Neuron (in vitro differentiated cells): Measurements from ENCODE around the gene SLN.

Experiments used
- H2AFZ ChIP-seq: one replicate; pipeline ENCODE4 v1.6.1; 2013; ENCODE audit warnings: low read depth, mild to moderate bottlenecking, inconsistent platforms, low read length, moderate library complexity
- H3K27me3 ChIP-seq: one replicate; pipeline ENCODE4 v1.6.1; 2013; ENCODE audit warnings: low read length; ENCODE audit not compliant: insufficient read depth
- H3K36me3 ChIP-seq: one replicate; pipeline ENCODE4 v1.6.1; 2013; ENCODE audit warnings: low read length; ENCODE audit not compliant: insufficient read depth
- H3K4me1 ChIP-seq: one replicate; pipeline ENCODE4 v1.6.1; 2013; ENCODE audit warnings: low read length; ENCODE audit not compliant: insufficient read depth
- H3K4me3 ChIP-seq: 2 replicates; pipeline ENCODE4 v1.5.1; 2013; ENCODE audit warnings: mild to moderate bottlenecking, low read length, moderate library complexity
- H3K9me3 ChIP-seq: one replicate; pipeline ENCODE4 v1.6.1; 2013; ENCODE audit warnings: low read length

The SLN gene

GRCh38 chr11:107740271-107740670 lies 28.4 kb upstream of the SLN start:
- Histone ChIP-seq H2AFZ (no peak overlapping the region), H3K36me3 (no peaks in the 10 kb centered on the region), H3K27me3 (no peaks in the 10 kb centered on the region), H3K4me1 (peaks cover 5% of the 10 kb centered on the region), H3K4me3 (no peak overlapping the region), H3K9me3 (peaks cover 2% of the 10 kb centered on the region)

- H3K36me3 ChIP-seq: no peaks in the 10 kb centered on the region
- H3K4me3 ChIP-seq: no peak overlapping the region
- peaks cover 2% of the 10 kb centered on the region for H3K9me3 ChIP-seq
- no peaks in the 10 kb centered on the region for H3K4me1 ChIP-seq
- peaks cover 3% of the 10 kb centered on the region for H3K27me3 ChIP-seq
- no peak overlapping the region for H2AFZ ChIP-seq
These were observed 24.7 kb upstream of the SLN start for GRCh38 chr11:107736546-107736945.

- Histone ChIP-seq H3K9me3 (no peaks in the 10 kb centered on the region), H3K27me3 (peaks cover 3% of the 10 kb centered on the region), H3K4me1 (no peaks in the 10 kb centered on the region), H2AFZ (no peak overlapping the region), H3K36me3 (no peaks in the 10 kb centered on the region), H3K4me3 (no peak overlapping the region)
These were observed 21.7 kb upstream of the SLN start for GRCh38 chr11:107733518-107733917.

GRCh38 chr11:107732689-107733051 lies 20.8 kb upstream of the SLN start:
- Histone ChIP-seq H3K9me3 (no peaks in the 10 kb centered on the region), H3K4me3 (no peak overlapping the region), H3K36me3 (no peaks in the 10 kb centered on the region), H2AFZ (no peak overlapping the region), H3K4me1 (no peaks in the 10 kb centered on the region), H3K27me3 (peaks cover 3% of the 10 kb centered on the region)

GRCh38 chr11:107731941-107732688 lies 20.3 kb upstream of the SLN start:
- no peak overlapping the region for H2AFZ ChIP-seq

GRCh38 chr11:107722662-107723061 lies 10.8 kb upstream of the SLN start:
- H3K4me1 ChIP-seq: peaks cover 16% of the 10 kb centered on the region

More at GRCh38 chr11:107731941-107732688, 20.3 kb upstream of the SLN start:
- peaks cover 3% of the 10 kb centered on the region for H3K27me3 ChIP-seq
- H3K9me3 ChIP-seq: no peaks in the 10 kb centered on the region
- H3K36me3 ChIP-seq: no peaks in the 10 kb centered on the region
- no peaks in the 10 kb centered on the region for H3K4me1 ChIP-seq
- no peak overlapping the region for H3K4me3 ChIP-seq

GRCh38 chr11:107721207-107721606 lies 9.4 kb upstream of the SLN start:
- Histone ChIP-seq H3K36me3 (no peaks in the 10 kb centered on the region), H3K4me1 (peaks cover 16% of the 10 kb centered on the region), H3K9me3 (peaks cover 2% of the 10 kb centered on the region), H3K4me3 (no peak overlapping the region), H3K27me3 (peaks cover 13% of the 10 kb centered on the region), H2AFZ (no peak overlapping the region)

More at GRCh38 chr11:107722662-107723061, 10.8 kb upstream of the SLN start:
- peaks cover 2% of the 10 kb centered on the region for H3K9me3 ChIP-seq
- no peak overlapping the region for H3K4me3 ChIP-seq
- no peak overlapping the region for H2AFZ ChIP-seq
- peaks cover 13% of the 10 kb centered on the region for H3K27me3 ChIP-seq
- no peaks in the 10 kb centered on the region for H3K36me3 ChIP-seq

GRCh38 chr11:107720303-107720774 lies 8.5 kb upstream of the SLN start:
- Histone ChIP-seq H3K27me3 (peaks cover 14% of the 10 kb centered on the region), H2AFZ (no peak overlapping the region), H3K36me3 (no peaks in the 10 kb centered on the region), H3K9me3 (peaks cover 2% of the 10 kb centered on the region), H3K4me3 (no peak overlapping the region), H3K4me1 (peaks cover 16% of the 10 kb centered on the region)

- Histone ChIP-seq H3K9me3 (peaks cover 2% of the 10 kb centered on the region), H3K4me1 (peaks cover 16% of the 10 kb centered on the region), H2AFZ (no peak overlapping the region), H3K27me3 (peaks cover 15% of the 10 kb centered on the region), H3K4me3 (no peak overlapping the region), H3K36me3 (no peaks in the 10 kb centered on the region)
These were observed 7.9 kb upstream of the SLN start for GRCh38 chr11:107719557-107720302.

- Histone ChIP-seq H3K27me3 (peaks cover 13% of the 10 kb centered on the region), H3K4me1 (peaks cover 16% of the 10 kb centered on the region), H3K4me3 (no peak overlapping the region), H2AFZ (no peak overlapping the region), H3K36me3 (no peaks in the 10 kb centered on the region), H3K9me3 (peaks cover 2% of the 10 kb centered on the region)
These were observed 7.2 kb upstream of the SLN start for GRCh38 chr11:107719073-107719472.

GRCh38 chr11:107716884-107717532 lies 5.2 kb upstream of the SLN start:
- Histone ChIP-seq H3K36me3 (no peaks in the 10 kb centered on the region), H3K4me1 (peaks cover 24% of the 10 kb centered on the region), H3K27me3 (peaks cover 21% of the 10 kb centered on the region)

GRCh38 chr11:107713009-107713408 lies 1.2 kb upstream of the SLN start:
- Histone ChIP-seq H3K4me3 (no peak overlapping the region), H2AFZ (no peak overlapping the region), H3K9me3 (peaks cover 3% of the 10 kb centered on the region), H3K36me3 (no peaks in the 10 kb centered on the region), H3K4me1 (peaks cover 9% of the 10 kb centered on the region), H3K27me3 (peaks cover 37% of the 10 kb centered on the region)

More at GRCh38 chr11:107716884-107717532, 5.2 kb upstream of the SLN start:
- Histone ChIP-seq H3K9me3 (peaks cover 1% of the 10 kb centered on the region), H3K4me3 (no peak overlapping the region), H2AFZ (no peak overlapping the region)

GRCh38 chr11:107710301-107710700 lies 1.6 kb downstream of the SLN start:
- H3K36me3 ChIP-seq: no peaks in the 10 kb centered on the region
- peaks cover 45% of the 10 kb centered on the region for H3K27me3 ChIP-seq
- H3K4me1 ChIP-seq: peaks cover 30% of the 10 kb centered on the region
- no peak overlapping the region for H3K4me3 ChIP-seq
- H3K9me3 ChIP-seq: peaks cover 3% of the 10 kb centered on the region
- no peak overlapping the region for H2AFZ ChIP-seq
